AG10803 (cell line): ENCODE results near the gene PARD3.

Experiments used
- DNase-seq: peaks from one replicate; pipeline ENCODE4 v3.0.0; 2010; ENCODE audit warnings: low read depth
- H3K4me3 ChIP-seq: 2 replicates; pipeline ENCODE4 v1.5.1; 2011; ENCODE audit warnings: mild to moderate bottlenecking, low read length, control low read depth
- CTCF ChIP-seq: conservative IDR thresholded peaks from 2 replicates; pipeline ENCODE4 v1.5.1; 2011; ENCODE audit warnings: mild to moderate bottlenecking, low read length, control low read depth, inconsistent platforms

Gene PARD3

GRCh38 chr10:34313353-34313752 is 501.7 kb downstream of the PARD3 start:
- TF ChIP-seq CTCF, result no peak
- H3K4me3 ChIP-seq, result no peak overlapping the region
- no peak for DNase-seq

- no peak for TF ChIP-seq CTCF
- H3K4me3 ChIP-seq, result no peak overlapping the region
- no peak for DNase-seq
Measured at GRCh38 chr10:34311679-34312078, 503.4 kb downstream of the PARD3 start.

- no peak overlapping the region for H3K4me3 ChIP-seq
- TF ChIP-seq CTCF, result no peak
- no peak for DNase-seq
Measured at GRCh38 chr10:34310234-34310633, 504.9 kb downstream of the PARD3 start.

- DNase-seq, result no peak
- no peak for TF ChIP-seq CTCF
- H3K4me3 ChIP-seq, result no peak overlapping the region
Measured at GRCh38 chr10:34305189-34305588, 509.9 kb downstream of the PARD3 start.

GRCh38 chr10:34303022-34303421 is 512.1 kb downstream of the PARD3 start:
- DNase-seq, result no peak
- TF ChIP-seq CTCF, result no peak
- H3K4me3 ChIP-seq, result no peak overlapping the region

- H3K4me3 ChIP-seq, result no peak overlapping the region
- TF ChIP-seq CTCF, result no peak
- DNase-seq, result peak; percentile 35
Measured at GRCh38 chr10:34299105-34299611, 515.9 kb downstream of the PARD3 start.

- no peak overlapping the region for H3K4me3 ChIP-seq
- no peak for DNase-seq
- TF ChIP-seq CTCF, result no peak
Measured at GRCh38 chr10:34298346-34298818, 516.7 kb downstream of the PARD3 start.
